LNCaP clone FGC (cell line): ENCODE results near the gene ARHGAP22.
A peak's percentile ranks its signal among the peaks of the same experiment; 100 is the strongest.

ENCODE experiments used
- DNase-seq: peaks from one replicate; pipeline ENCODE4 v3.0.0-alpha.2; 2011; ENCODE audit warnings: low read depth
- H3K4me3 ChIP-seq: 2 replicates; pipeline ENCODE4 v1.5.1; 2011; ENCODE audit warnings: mild to moderate bottlenecking, low read depth, low read length, control low read depth
- TF ChIP-seq, protein P1 (sequence below): IDR thresholded peaks from 2 replicates; pipeline ENCODE4 v1.5.1; 2012; ENCODE audit warnings: mild to moderate bottlenecking; ENCODE audit not compliant: control insufficient read depth, insufficient read depth; ENCODE audit errors: extremely low read depth

Gene ARHGAP22

DNA sequence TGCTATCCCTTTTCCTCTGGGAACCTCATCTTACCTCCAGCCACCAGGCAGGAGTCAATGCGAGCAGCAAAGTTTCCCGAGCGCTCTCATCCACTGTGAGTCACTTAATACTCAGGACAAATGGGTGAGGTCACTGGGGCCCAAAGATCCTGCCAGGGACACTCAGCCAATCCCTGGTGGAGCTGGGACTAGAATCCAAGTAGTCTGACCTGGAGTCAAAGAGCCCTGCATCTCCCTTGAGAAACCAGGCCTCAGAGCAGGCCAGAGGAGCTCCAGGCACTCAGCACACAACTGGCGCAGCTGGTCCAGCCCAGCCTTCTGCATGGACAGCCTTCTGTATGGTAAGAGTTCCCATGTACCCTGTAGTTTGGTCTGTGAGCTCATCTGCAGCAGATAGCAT, 156.1 kb downstream of the ARHGAP22 start:
- no peak for DNase-seq
- TF ChIP-seq, protein P1, sequence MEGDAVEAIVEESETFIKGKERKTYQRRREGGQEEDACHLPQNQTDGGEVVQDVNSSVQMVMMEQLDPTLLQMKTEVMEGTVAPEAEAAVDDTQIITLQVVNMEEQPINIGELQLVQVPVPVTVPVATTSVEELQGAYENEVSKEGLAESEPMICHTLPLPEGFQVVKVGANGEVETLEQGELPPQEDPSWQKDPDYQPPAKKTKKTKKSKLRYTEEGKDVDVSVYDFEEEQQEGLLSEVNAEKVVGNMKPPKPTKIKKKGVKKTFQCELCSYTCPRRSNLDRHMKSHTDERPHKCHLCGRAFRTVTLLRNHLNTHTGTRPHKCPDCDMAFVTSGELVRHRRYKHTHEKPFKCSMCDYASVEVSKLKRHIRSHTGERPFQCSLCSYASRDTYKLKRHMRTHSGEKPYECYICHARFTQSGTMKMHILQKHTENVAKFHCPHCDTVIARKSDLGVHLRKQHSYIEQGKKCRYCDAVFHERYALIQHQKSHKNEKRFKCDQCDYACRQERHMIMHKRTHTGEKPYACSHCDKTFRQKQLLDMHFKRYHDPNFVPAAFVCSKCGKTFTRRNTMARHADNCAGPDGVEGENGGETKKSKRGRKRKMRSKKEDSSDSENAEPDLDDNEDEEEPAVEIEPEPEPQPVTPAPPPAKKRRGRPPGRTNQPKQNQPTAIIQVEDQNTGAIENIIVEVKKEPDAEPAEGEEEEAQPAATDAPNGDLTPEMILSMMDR: no peak
- no peak overlapping the region for H3K4me3 ChIP-seq

DNA sequence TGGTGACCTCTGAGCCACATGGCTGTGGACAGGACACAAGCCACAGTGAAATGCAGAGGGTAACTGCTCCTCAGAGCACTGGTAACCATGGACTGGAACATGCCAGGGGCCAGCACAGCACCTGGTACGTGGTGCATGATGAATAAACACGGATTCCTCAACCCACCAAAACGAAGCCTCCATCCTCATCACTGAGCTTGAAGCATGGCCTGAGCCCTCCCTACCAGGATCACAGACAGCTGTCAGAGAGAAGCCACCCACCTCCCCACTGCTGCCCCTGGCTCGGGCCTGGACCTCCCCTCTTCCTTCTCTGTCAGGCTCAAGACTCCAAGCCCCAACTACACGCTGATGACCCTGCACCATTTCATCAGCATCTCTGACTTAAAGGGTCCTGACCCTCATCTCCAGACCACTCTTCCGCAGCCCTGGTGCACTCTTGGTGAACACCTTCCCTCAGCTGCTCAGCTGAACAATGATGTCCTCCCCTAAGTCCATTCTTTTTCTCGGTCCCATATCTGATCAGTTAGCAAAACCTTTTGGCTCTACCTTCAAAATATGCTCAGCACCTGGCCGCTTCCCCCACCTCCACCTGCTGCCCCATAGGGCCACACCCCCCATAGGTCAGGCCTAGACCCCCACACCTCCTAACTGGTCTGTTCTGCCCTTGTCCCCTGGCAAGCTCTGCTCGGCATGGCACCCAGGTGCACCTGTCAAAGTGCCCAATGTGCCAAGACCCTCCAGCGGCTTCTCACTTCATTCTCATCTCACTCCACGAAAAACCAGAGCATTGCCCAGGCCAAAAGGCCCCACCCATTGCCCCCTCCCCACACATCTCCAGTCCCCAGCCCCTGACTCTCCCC, 157.3 kb downstream of the ARHGAP22 start:
- H3K4me3 ChIP-seq: no peak overlapping the region
- DNase-seq: no peak
- TF ChIP-seq, protein P1: no peak

DNA sequence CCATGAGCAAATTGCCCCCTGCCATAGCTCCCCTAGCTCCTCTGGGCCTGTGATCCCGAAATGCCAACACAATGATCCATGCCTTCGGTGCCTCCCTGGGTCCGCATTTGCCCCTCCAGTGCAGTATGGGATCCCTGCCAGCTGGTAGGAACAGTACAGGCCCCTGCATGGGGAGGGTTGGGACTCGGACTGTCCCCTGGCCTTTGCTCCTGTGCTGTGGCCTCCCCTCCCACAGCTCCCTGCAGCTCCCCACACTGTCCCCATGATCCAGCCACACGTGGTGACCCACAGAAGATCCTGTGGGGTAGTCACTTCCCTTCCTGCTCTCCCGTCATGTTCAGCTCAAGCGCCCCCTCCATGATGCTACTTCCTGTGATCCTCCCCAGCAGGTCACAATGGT, 158.1 kb downstream of the ARHGAP22 start:
- H3K4me3 ChIP-seq: no peak overlapping the region
- TF ChIP-seq, protein P1: no peak
- no peak for DNase-seq

DNA sequence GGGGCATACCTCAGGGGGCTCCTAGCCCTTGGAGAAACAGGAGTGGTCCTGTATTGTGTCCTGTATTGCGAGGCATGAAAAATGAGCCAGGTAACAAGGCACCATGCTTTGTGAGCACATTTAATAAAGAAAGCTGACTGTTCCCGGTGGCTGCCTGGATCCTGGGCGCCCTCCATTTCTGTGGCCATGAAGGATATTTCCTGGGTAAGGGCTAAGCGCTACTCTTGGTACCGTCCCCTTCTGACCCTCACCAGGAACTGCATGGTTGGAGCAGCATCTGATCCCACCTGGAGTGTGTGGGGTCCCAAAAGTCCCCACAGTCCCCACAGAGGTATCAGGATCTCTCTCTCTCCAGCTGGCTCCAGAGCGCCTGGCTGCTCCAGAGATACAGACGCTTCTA, 158.9 kb downstream of the ARHGAP22 start:
- no peak overlapping the region for H3K4me3 ChIP-seq
- DNase-seq: no peak
- TF ChIP-seq, protein P1: no peak

DNA sequence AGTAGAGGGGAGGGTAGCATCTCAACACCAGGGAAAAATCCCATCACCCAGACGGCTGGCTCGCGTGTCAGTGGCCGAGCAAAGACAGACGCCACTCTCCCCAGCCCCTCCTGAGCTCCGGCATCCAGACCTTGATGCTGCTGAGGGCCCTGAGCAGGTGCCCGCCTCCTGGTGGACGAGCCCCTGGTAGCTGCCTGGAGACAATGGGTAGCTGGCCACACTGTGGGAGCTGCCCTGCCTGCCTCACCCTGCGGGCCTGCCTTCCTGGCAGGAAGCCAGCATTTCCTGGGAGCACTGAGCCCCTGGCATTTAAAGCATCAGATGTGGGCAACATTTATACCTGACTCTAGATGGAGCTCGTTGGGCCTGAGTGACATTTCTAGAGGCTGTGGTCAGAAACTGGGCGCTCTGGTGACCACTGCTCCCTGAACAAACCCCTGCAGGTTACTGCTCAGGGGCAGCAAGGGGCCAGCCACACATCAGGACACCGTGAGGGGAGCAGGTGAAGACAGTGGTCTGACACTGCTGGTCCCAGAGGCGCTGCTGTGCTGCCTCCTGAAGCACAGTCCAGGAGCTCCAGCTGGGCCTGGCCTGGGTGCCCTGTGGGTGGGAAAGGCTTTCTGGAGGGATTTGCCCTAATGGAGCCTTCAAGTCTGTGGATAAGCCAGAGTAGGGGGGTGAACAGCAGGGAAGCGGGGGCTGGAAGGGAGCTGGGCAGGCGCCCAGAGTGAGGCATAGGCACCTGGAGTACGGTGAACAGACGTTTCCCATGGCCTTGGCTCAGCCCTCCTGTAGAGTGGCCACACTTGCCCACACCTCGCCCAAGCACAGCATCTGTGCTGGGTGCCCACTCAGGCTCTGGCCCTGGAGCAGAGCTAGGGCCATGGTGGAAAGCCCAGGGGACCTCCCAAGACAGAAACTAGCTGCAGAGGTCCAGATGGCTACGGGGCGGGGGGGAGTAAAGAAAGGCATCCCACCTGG, 159.7 kb downstream of the ARHGAP22 start:
- DNase-seq: no peak
- no peak overlapping the region for H3K4me3 ChIP-seq
- TF ChIP-seq, protein P1: no peak

DNA sequence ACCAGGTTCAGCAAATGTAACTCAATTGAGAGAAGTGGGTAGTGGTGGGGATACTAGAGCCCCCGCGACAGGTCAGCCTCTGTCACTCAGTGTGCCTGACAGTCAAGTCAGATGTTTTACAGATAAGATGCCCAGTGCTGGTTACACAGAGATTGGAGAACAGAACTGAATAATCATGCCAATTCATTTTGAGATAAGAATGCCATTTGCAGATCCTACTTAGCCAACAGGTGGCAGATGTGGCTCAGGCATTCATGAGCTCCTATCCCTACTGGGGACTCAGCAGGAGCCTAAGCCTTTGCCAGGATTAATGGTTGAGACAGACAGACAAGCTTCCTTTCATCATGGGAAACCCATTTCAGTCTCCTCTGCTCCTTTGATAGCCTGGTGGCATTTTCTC, 160.6 kb downstream of the ARHGAP22 start:
- peak; percentile 52 for DNase-seq
- TF ChIP-seq, protein P1: peak; percentile 69
- no peak overlapping the region for H3K4me3 ChIP-seq
